OCI-LY7 (cell line): ENCODE measurements around the gene KCNAB3. TPM values are rescaled to one million over a fixed set of nuclear protein-coding genes. Genes with fewer than 3 reads are reported as not detected.

ENCODE experiments used
- BruUV-seq: library from RNA; stranded (reverse); fragments of 400-500 nt; replicated peaks from 2 replicates; lab custom pipeline; 2021; lab: Mats Ljungman, UMichigan
- CTCF ChIA-PET: fragments of 300-600 bp; sonication (Branson Sonifier 250); formaldehyde crosslinking; loops from one replicate; lab custom pipeline; 2022; ENCODE audit warnings: antibody characterized with exemption; ENCODE audit not compliant: unreplicated experiment; lab: Charles Lee
- POLR2A ChIA-PET: fragments of 300-600 bp; sonication (Branson Sonifier 250); formaldehyde crosslinking; loops from one replicate; lab custom pipeline; 2022; ENCODE audit warnings: antibody characterized with exemption; lab: Charles Lee
- DNase-seq: peaks from one replicate; pipeline ENCODE4 v3.0.0-alpha.2; 2015; ENCODE audit warnings: low spot score
- H2AFZ ChIP-seq: fragments of 200-600 bp; sonication (generic), shearing (Covaris generic); 2 replicates; pipeline ENCODE4 v1.6.1; 2014; ENCODE audit warnings: mild to moderate bottlenecking, antibody characterized with exemption, low read length, moderate library complexity
- H3K27ac ChIP-seq: fragments of 200-600 bp; sonication (generic); 2 replicates; pipeline ENCODE4 v1.5.1; 2014; ENCODE audit warnings: mixed run types, low read depth, mild to moderate bottlenecking, moderate library complexity, low read length, inconsistent platforms; ENCODE audit not compliant: poor library complexity, severe bottlenecking
- H3K36me3 ChIP-seq: fragments of 200-600 bp; sonication (generic); 2 replicates; pipeline ENCODE4 v1.6.1; 2014; ENCODE audit warnings: mild to moderate bottlenecking, antibody characterized with exemption, low read length, moderate library complexity, mixed read lengths; ENCODE audit not compliant: insufficient read depth
- H3K4me1 ChIP-seq: fragments of 200-600 bp; sonication (generic); 2 replicates; pipeline ENCODE4 v1.5.1; 2014; ENCODE audit warnings: mild to moderate bottlenecking, low read length; ENCODE audit not compliant: insufficient read depth, poor library complexity, severe bottlenecking
- H3K4me2 ChIP-seq: fragments of 200-600 bp; sonication (generic); 2 replicates; pipeline ENCODE4 v1.6.1; 2014; ENCODE audit warnings: mild to moderate bottlenecking, low read length
- H3K4me3 ChIP-seq: fragments of 200-600 bp; sonication (generic); 2 replicates; pipeline ENCODE4 v1.5.1; 2014; ENCODE audit warnings: mild to moderate bottlenecking, low read depth, low read length; ENCODE audit not compliant: poor library complexity, severe bottlenecking
- H3K79me2 ChIP-seq: fragments of 200-600 bp; sonication (generic); 2 replicates; pipeline ENCODE4 v1.6.1; 2016; ENCODE audit warnings: low read depth, mild to moderate bottlenecking, low read length, moderate library complexity, mixed read lengths; ENCODE audit not compliant: insufficient read depth
- H3K9me2 ChIP-seq: fragments of 200-600 bp; sonication (generic); 2 replicates; pipeline ENCODE4 v1.6.1; 2016; ENCODE audit warnings: mild to moderate bottlenecking, low read length, mixed read lengths; ENCODE audit not compliant: insufficient read depth
- H3K9me3 ChIP-seq: fragments of 200-600 bp; sonication (generic); 2 replicates; pipeline ENCODE4 v1.6.1; 2014; ENCODE audit warnings: mild to moderate bottlenecking, mixed run types, low read length, mixed read lengths
- H4K20me1 ChIP-seq: fragments of 200-600 bp; sonication (generic); 2 replicates; pipeline ENCODE4 v1.6.1; 2014; ENCODE audit warnings: mild to moderate bottlenecking, antibody characterized with exemption, low read length, moderate library complexity, mixed read lengths; ENCODE audit not compliant: insufficient read depth
- CTCF ChIP-seq: fragments of 200-600 bp; sonication (generic); conservative IDR thresholded peaks from 2 replicates; pipeline ENCODE4 v1.5.1; 2014; ENCODE audit warnings: mild to moderate bottlenecking, antibody characterized with exemption, low read length, moderate library complexity, mixed read lengths
- EZH2phosphoT487 ChIP-seq: fragments of 200-600 bp; sonication (generic); IDR thresholded peaks from 2 replicates; pipeline ENCODE4 v1.6.1; 2018; ENCODE audit warnings: low read depth, borderline replicate concordance, mild to moderate bottlenecking, mixed run types, antibody characterized with exemption, low read length, moderate library complexity, mixed read lengths
- intact Hi-C: fragments of 100-400 bp; cut with micrococcal nuclease; formaldehyde crosslinking; loops from one replicate; pipeline ENCODE4 v1.10.0; 2022; ENCODE audit not compliant: unreplicated experiment
- total RNA-seq, 2 experiments: library from RNA; depleted of rRNA in 1 of 2; stranded (reverse); fragments of >200 nt in 1 of 2; shearing (Covaris generic) in 1 of 2; gene quantifications; 2 replicates each; pipeline ENCODE4 v1.2.3, GENCODE V29; 2014 to 2022

The KCNAB3 gene
- total RNA-seq, 2 experiments from 2014 or later, result 4.3 to 14.3 TPM

GRCh38 chr17:7897090-7897489 lies 32.6 kb downstream of the KCNAB3 start:
- no peaks in the 10 kb centered on the region for H3K9me3 ChIP-seq
- H3K36me3 ChIP-seq, result peaks cover 89% of the 10 kb centered on the region
- no peak overlapping the region for H3K4me3 ChIP-seq
- TF ChIP-seq CTCF (no peak), EZH2phosphoT487 (no peak)
- no peaks in the 10 kb centered on the region for H4K20me1 ChIP-seq
- intact Hi-C loops, result no loop called here
- no peak overlapping the region for H3K27ac ChIP-seq
- H3K79me2 ChIP-seq, result no peaks in the 10 kb centered on the region
- no TSS peak for BruUV-seq
- CTCF ChIA-PET, result no interaction called here
- POLR2A ChIA-PET, result interaction anchor here (1.6 kb wide), 1 partner anchor 35 kb away, joined by 6 read pairs; the partner anchor contains the start of genes CNTROB and TRAPPC1
- no peak for DNase-seq
- no peaks in the 10 kb centered on the region for H3K9me2 ChIP-seq
- no peak overlapping the region for H3K4me2 ChIP-seq
- H2AFZ ChIP-seq, result no peak overlapping the region
- H3K4me1 ChIP-seq, result no peaks in the 10 kb centered on the region

- H3K79me2 ChIP-seq, result no peaks in the 10 kb centered on the region
- no peak for DNase-seq
- no peak for TF ChIP-seq CTCF
- no peak for TF ChIP-seq EZH2phosphoT487
- ChIA-PET CTCF (no interaction called here), POLR2A (no interaction called here)
- H3K4me1 ChIP-seq, result no peaks in the 10 kb centered on the region
- no peak overlapping the region for H3K4me3 ChIP-seq
- H3K36me3 ChIP-seq, result peaks cover 88% of the 10 kb centered on the region
- no peaks in the 10 kb centered on the region for H3K9me3 ChIP-seq
- no peaks in the 10 kb centered on the region for H4K20me1 ChIP-seq
- no TSS peak for BruUV-seq
- no peak overlapping the region for H3K4me2 ChIP-seq
- intact Hi-C loops, result no loop called here
- no peaks in the 10 kb centered on the region for H3K9me2 ChIP-seq
- no peak overlapping the region for H2AFZ ChIP-seq
- no peak overlapping the region for H3K27ac ChIP-seq
Measured at GRCh38 chr17:7894866-7895265, 34.8 kb downstream of the KCNAB3 start.

GRCh38 chr17:7894226-7894625 lies 35.4 kb downstream of the KCNAB3 start:
- no peak overlapping the region for H3K4me3 ChIP-seq
- no peak overlapping the region for H3K27ac ChIP-seq
- ChIA-PET POLR2A (no interaction called here), CTCF (no interaction called here)
- DNase-seq, result no peak
- no peak overlapping the region for H2AFZ ChIP-seq
- H3K79me2 ChIP-seq, result peaks cover 5% of the 10 kb centered on the region; the same call in 1 of the 2 replicates
- TF ChIP-seq CTCF (no peak), EZH2phosphoT487 (no peak)
- TSS peak; percentile 79 for BruUV-seq
- intact Hi-C loops, result no loop called here
- H3K9me2 ChIP-seq, result no peaks in the 10 kb centered on the region
- H3K4me2 ChIP-seq, result no peak overlapping the region
- no peaks in the 10 kb centered on the region for H4K20me1 ChIP-seq
- H3K9me3 ChIP-seq, result no peaks in the 10 kb centered on the region
- H3K36me3 ChIP-seq, result peaks cover 88% of the 10 kb centered on the region
- peaks cover 1% of the 10 kb centered on the region for H3K4me1 ChIP-seq
